ENCODE measurements around the gene IFI30.

IFI30 gene

GRCh38 chr19:18168673-18169381, 4.8 kb upstream of the IFI30 start:
- in situ Hi-C loops (cut with HindIII; ENCODE audit: low sequenced_read_pairs), result loop anchor here (10.0 kb wide), 2 partner anchors 156 to 164 kb away; partner anchors contain the start of genes ARRDC2 and LSM4

DNA sequence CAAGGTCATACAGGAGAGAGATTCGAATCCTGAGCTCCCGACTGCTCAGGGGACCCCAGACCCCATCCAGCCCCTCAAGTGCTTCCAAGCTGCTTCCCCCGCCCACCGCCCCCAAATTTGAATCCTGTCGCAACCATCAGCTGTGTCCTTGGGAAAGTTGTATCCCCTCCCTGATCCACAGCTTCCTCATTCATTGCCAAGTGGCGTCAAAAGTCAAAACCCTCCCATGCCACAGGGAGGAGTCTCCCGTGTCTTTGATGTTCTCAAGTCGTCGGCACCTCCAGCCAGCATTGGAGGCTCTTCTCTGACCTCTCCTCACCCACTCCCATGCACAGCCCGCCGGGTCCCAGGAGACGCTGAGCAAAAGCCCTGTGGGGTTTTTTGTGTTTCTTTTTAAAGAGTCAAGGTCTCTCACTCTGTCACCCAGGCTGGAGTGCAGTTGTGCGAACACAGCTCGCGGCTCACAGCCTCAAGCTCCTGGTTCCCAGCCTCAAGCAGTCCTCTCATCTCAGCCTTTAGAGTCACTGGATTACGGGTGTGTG, 2.8 kb upstream of the IFI30 start:
- in situ Hi-C loops (cut with HindIII; ENCODE audit: low sequenced_read_pairs), result no loop called here

DNA sequence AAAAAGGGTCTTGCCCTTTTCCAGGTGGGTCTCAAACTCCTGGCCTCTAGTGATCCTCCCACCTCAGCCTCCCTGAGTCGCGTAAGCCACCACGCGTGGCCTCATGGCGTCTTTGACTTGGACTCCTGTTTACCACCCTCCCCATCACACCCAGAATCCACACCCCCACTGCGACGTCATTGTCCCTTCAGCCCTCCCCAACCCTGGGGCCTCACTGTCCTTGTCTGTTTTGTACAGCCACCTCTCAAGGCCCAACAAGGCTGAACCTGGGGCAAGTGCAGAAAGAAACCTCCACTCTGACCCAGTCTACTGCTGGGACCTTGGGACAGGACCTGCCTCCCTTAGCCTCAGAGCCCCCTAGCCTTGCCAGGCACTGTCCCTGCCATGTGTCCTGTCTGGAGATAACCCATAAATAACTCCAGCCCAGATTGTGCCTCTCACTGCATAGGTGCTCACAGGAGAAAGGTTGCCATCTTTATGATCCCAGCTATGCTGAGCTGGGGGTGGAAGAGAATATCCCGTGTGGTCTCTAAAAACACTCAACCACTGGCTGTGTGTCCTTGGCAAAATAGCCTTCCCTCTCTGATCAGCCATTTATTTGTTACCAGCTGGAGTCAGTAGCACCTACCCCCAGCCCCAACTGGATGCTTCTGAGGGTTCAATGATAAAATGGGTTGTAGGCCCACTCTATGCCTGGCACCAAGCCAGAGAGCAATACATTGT, 1.8 kb upstream of the IFI30 start:
- in situ Hi-C loops (cut with HindIII; ENCODE audit: low sequenced_read_pairs), result no loop called here

DNA sequence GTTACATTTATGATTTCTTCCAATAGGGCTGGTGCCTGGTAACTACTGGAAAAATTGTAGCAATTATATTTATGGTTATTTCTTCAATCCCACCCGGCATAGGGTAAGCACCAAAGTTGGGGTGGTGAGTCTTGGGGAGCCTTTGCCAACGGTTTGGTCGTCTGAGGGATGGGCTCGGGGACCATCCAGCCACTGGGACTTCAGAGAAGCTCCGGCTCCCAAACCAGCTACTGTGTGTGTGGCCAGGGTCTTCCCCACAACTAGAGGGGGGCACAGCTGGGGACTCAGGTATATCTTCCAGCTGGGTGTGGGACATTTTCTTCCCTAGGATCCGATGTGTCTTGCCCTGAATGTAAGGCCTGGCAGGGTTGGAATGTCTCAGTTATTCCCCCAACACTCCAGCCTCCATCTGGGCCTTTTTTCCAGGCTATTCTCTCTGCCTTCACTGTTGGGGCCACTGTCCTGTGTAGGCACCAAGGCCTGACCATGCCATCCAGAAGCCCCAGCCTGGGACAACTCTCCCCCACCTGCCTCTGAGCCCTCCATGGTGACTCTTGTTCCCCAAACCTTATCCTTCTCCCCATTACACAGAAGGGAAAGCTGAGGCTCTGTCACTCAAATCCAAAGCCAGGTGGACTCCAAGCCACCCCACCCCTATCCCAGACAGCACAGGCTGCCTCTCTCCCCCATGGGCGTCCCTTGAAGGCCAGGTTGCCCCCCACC, 1.1 kb upstream of the IFI30 start:
- in situ Hi-C loops (cut with HindIII; ENCODE audit: low sequenced_read_pairs), result no loop called here

DNA sequence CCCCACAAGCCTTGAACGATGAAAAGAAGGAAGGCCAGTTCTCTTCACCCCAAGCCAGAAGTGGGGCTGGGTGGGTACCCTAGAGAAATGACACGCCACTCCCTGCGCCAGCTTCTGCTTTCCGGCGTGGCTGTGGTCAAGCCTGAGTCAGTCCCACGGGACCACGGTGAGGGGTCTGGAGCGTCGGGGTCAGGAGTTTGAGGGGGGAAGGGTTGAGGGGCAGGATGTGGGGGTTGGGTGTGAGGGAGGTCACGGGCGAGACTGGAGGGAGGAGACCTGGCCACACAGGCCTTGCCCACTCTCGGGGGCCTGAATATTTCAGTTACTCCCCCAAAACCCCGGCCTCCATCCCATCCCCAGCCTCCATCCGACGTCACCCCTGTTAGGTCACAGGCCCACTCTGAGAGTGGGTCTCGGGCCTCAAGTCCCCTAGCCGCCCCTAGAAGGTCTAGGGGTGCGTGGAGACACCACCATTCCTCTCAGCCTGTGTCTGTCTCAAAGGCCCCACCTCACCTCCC, 500 bp upstream of the IFI30 start:
- in situ Hi-C loops (cut with HindIII; ENCODE audit: low sequenced_read_pairs), result no loop called here

GRCh38 chr19:18174983-18175382, 1.4 kb downstream of the IFI30 start:
- in situ Hi-C loops (cut with HindIII; ENCODE audit: low sequenced_read_pairs), result no loop called here

- in situ Hi-C loops (cut with HindIII; ENCODE audit: low sequenced_read_pairs), result no loop called here
Measured at GRCh38 chr19:18176367-18177310, 3.0 kb downstream of the IFI30 start.

DNA sequence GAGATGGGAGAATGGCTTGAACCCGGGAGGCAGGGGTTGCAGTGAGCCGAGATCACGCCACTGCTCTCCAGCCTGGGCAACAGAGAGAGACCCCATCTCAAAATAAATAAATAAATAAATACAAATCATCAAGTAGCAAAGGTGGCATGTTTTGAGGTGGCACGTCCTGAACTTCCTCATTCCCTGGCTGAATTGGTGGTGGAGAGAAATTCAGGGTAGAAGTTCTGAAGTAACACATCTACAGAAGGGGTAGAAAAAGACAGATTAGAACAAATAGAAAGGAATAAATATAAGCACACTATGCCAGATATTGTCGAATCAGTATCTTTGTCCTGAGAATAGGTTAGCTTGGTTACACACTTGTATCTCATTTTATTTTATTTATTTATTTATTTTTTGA, 6.3 kb downstream of the IFI30 start:
- in situ Hi-C loops (cut with HindIII; ENCODE audit: low sequenced_read_pairs), result loop anchor here (5.0 to 10.0 kb wide), 2 partner anchors 47 to 75 kb away; partner anchors contain the start of gene PDE4C

- in situ Hi-C loops (cut with HindIII; ENCODE audit: low sequenced_read_pairs), result loop anchor here (5.0 to 10.0 kb wide), 2 partner anchors 44 to 79 kb away; partner anchors contain the start of gene PDE4C
Measured at GRCh38 chr19:18183529-18183928, 9.9 kb downstream of the IFI30 start.

DNA sequence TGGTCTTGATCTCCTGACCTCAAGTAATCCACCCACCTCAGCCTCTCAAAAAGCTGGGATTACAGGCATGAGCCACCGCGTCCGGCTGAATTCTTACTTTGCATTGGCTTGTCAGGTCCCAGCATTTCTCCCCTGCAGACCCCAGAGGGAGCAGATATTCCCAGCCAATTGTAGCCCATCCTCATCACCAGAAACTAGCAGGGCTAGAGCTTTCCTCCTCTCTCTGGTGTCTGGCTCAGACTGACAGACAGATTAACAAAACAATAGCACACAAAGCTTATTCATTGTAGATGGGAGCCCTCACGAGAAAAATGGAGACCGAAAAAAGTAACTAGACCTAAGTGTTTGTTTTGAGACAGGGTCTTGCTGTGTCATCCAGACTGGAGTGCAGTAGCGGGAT, 11.9 kb downstream of the IFI30 start:
- in situ Hi-C loops (cut with HindIII; ENCODE audit: low sequenced_read_pairs), result loop anchor here (10.0 kb wide), 1 partner anchor 81 kb away; no protein-coding TSS in a partner anchor

DNA sequence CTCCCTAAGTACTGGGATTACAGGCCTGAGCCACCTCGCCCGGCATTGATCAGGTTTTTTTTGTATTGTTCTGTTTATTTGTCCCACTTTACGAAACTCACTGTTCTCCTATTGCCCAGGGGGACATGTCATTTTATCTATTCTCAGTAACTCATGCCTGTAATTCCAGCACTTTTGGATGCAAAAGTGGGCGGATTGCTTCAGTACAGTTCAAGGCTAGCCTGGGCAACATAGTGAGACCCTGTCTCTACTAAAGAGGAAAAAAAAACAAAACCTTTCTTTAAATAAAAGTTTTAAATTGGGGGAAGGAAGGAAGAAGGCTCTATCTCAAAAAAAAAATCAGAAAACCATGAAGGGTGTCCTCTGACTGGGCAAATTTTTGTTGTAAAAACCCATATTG, 16.7 kb downstream of the IFI30 start:
- in situ Hi-C loops (cut with HindIII; ENCODE audit: low sequenced_read_pairs), result loop anchor here (10.0 kb wide), 1 partner anchor 205 kb away; the partner anchor contains the start of gene LRRC25

DNA sequence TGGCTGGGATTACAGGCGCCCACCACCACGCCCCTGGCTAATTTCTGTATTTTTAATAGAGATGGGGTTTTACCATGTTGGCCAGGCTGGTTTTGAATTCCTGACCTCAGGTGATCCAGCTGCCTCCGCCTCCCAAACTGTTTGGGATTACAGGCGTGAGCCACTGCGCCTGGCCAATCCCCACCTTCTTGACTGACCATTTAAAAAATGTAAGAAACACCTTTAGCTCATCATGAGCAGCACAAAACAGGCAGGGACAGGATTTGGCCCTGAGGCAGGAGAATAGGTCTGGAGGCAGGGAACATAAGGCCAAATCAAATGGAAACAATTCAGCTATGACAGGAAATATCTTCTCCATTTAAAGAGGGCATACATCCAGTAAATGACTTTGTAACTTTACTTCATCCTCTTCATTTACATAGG, 18.0 kb downstream of the IFI30 start:
- in situ Hi-C loops (cut with HindIII; ENCODE audit: low sequenced_read_pairs), result loop anchor here (10.0 kb wide), 1 partner anchor 203 kb away; the partner anchor contains the start of gene LRRC25

DNA sequence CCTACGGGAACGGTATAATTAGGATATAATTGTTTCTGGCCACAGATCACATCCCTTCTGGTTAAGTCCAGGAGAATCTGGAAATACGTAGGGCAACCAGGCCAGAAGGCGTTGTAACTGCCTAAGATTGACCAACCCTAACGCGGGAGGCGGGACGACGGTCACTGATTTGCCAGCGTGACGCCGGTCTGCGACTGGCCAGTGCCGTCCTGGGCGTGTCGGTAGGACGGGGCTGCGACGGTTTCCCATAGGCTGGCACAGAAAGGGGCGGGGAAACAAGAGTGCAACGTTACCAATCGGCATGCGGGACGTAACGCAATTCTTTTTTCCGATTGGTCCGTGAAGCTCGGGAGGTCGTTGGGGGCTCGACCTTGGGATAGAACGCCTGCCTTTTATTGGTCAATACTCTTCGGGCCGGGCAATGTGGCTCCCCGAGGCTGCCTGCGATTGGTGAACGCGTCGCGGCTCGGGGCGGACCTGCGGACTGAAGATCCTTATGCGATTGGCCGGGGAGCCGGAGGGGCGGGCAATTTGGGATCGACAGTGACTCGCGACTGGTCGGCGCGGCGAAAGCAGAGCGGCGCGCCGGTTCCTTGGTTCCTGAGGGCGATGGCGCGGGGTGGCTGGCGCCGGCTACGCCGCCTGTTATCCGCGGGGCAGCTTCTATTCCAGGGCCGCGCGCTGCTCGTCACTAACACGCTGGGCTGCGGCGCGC, 19.2 kb downstream of the IFI30 start, which contains the start of gene MPV17L2:
TSS of gene MPV17L2 (plus strand) at position 546 of the 715 bp plus-strand sequence. CDS start at position 610, 64 bp downstream.
- in situ Hi-C loops (cut with HindIII; ENCODE audit: low sequenced_read_pairs), result loop anchor here (10.0 kb wide), 1 partner anchor 202 kb away; the partner anchor contains the start of gene LRRC25

DNA sequence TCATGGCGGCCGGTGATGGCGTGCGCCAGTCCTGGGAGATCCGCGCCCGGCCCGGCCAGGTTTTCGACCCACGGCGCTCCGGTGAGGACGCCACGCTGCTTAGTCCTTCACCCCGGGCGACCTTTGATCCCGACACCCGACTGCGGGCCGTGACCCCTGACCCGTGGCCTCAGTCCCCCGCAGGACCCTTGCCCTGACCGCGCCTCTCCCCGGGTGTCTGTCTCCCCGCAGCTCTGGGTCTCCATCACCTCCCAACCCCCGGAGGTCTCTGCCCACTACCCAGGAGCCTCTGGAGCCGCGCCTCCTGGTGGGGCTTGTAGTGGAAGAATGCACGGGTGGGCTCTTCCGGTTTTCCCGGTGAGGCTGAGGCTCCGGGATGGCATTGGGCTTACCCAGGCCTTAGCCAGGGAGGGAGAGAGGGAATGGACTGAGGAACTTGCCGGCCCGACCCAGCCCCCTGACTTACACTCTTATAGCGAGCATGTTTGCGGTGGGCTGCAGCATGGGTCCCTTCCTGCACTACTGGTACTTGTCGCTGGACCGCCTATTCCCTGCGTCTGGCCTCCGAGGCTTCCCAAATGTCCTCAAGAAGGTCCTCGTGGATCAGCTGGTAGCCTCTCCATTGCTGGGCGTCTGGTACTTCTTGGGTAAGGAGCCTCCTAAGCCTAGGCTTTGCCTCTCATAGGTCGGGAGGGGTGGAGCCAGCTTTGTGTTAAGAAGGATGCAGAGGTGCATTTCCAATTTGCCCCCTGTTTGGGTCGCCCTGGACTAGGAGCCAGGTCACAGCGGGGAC, 20.0 kb downstream of the IFI30 start:
- in situ Hi-C loops (cut with HindIII; ENCODE audit: low sequenced_read_pairs), result loop anchor here (10.0 kb wide), 1 partner anchor 201 kb away; the partner anchor contains the start of gene LRRC25

- in situ Hi-C loops (cut with HindIII; ENCODE audit: low sequenced_read_pairs), result loop anchor here (10.0 kb wide), 1 partner anchor 201 kb away; the partner anchor contains the start of gene LRRC25
Measured at GRCh38 chr19:18194181-18194530, 20.5 kb downstream of the IFI30 start.

DNA sequence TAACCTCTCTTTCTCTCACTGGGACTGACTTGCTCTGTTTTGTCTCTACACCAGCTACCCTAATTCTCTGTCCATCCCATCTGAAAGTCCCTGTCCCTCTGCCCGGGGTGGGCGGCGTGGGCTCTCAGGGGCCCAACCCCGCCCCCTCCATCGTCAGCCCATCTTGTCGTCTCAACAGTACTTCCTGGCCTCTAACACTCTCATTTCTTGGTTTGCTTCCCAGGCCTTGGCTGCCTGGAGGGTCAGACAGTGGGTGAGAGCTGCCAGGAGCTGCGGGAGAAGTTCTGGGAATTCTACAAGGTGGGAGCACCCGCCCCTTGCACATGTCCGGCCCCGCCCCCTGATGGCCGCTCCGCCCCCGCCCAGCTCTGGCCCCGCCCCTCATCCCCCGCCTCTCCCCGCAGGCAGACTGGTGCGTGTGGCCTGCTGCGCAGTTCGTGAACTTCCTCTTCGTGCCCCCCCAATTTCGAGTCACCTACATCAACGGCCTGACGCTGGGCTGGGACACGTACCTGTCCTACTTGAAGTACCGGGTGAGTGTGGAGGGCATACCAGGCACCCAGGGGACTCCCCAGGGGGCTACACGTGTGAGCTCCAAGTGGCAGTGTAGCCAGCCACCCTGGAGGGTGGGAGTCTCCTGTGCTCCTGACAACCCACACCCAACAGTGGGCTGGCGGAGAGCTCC, 21.1 kb downstream of the IFI30 start:
- in situ Hi-C loops (cut with HindIII; ENCODE audit: low sequenced_read_pairs), result loop anchor here (10.0 kb wide), 1 partner anchor 200 kb away; the partner anchor contains the start of gene LRRC25

GRCh38 chr19:18196511-18196845, 22.9 kb downstream of the IFI30 start:
- in situ Hi-C loops (cut with HindIII; ENCODE audit: low sequenced_read_pairs), result loop anchor here (10.0 kb wide), 1 partner anchor 198 kb away; the partner anchor contains the start of gene LRRC25

Measured in endothelial cell of hepatic sinusoid (primary cell).